Activated T-helper 17 cell treated with anti-CD3 and anti-CD28 coated beads, Interleukin-2, amount 50 U/mL, for 72 hours (primary cell): Measurements from ENCODE around the gene PRDM13. TPM values are rescaled to one million over a fixed set of nuclear protein-coding genes. Genes with fewer than 3 reads are reported as not detected.
"Not testable (repeated sequence)": the region's sequence is repeated elsewhere in the genome, so short reads cannot be mapped to it uniquely, and the experiment has no call there.

Source experiments
- ATAC-seq: fragments of 150-1000 bp; cut with Tn5 transposase; replicated peaks from 2 replicates; pipeline ENCODE4 v1.10.0; 2021; ENCODE audit warnings: mild to moderate bottlenecking, moderate library complexity
- H3K27ac Mint-ChIP-seq: one replicate; pipeline ENCODE4 v1.8.0; 2022; ENCODE audit warnings: mixed read lengths
- H3K27me3 Mint-ChIP-seq: one replicate; pipeline ENCODE4 v1.8.0; 2022; ENCODE audit warnings: mixed read lengths
- H3K36me3 Mint-ChIP-seq: one replicate; pipeline ENCODE4 v1.8.0; 2022; ENCODE audit warnings: low read depth, mild to moderate bottlenecking, mixed read lengths
- H3K4me1 Mint-ChIP-seq: one replicate; pipeline ENCODE4 v1.8.0; 2022; ENCODE audit warnings: mixed read lengths
- H3K4me3 Mint-ChIP-seq: one replicate; pipeline ENCODE4 v1.8.0; 2022; ENCODE audit warnings: mild to moderate bottlenecking, mixed read lengths
- H3K9me3 Mint-ChIP-seq: one replicate; pipeline ENCODE4 v1.8.0; 2022; ENCODE audit warnings: mixed read lengths
- total RNA-seq, 2 donors: library from RNA; stranded (reverse); gene quantifications; one replicate each; pipeline ENCODE4 v1.2.3, GENCODE V29; 2022

The PRDM13 gene
- total RNA-seq, 2 donors from 2014 or later, result not detected

DNA sequence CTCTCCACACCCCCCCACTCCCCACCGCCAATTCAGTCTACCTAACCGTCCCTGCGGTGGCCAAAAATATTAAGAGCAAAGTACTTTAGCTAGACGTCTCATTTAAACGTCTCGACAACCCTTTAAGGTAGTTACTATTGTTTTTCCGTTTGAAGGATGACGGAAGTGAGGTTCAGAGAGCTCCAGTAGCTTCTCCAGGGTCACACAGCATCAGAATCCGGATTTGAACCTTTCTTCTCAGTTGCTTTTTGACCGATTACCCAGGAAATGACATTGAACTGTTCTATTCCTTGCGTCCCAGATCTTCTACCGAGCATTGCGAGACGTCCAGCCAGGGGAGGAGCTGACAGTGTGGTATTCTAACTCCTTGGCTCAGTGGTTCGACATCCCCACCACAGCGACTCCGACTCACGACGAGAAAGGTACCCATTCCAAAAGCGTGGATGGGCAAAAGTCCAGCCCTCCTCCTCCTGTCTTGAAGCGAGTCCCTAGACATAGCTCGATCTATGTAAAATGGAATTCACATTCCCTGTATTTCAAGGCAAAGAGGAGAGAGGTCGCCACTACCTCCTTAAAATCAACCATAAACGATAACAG, 2.4 kb downstream of the PRDM13 start:
- Mint-ChIP-seq H3K27ac (no peak overlapping the region), H3K4me1 (peaks cover 15% of the 10 kb centered on the region), H3K27me3 (peaks cover 75% of the 10 kb centered on the region), H3K4me3 (no peak overlapping the region), H3K36me3 (peaks cover 10% of the 10 kb centered on the region), H3K9me3 (no peaks in the 10 kb centered on the region)
- no peak for ATAC-seq

DNA sequence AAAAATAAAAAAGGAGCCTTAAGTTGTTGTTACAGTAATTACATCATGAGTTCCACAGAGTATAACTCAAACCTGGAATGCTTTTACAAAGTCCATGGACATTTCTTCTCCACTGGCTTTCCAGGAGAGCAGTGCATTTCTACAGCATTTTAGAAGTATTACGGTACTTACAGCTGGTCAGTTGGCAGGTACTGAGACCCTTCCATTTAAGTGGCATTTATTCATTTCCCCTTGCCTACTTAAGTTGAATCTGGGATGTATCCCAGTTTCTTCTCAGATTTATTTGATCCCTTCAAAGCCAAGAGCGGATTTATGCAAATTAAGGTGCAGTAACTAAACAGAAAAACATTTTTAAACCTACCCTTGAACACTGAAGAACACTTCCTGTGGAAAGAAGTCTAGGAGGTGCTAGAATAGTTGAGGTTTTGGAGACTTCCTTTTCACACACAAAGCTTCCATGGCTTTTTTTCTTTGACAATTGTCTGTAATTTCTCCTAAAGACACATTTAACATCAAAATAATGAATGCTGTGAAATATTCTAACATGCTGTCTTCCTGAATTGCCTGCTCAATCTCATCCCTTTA, 3.4 kb downstream of the PRDM13 start:
- no peaks in the 10 kb centered on the region for H3K9me3 Mint-ChIP-seq
- ATAC-seq, result no peak
- H3K4me3 Mint-ChIP-seq, result peak overlapping the region; percentile 5

DNA sequence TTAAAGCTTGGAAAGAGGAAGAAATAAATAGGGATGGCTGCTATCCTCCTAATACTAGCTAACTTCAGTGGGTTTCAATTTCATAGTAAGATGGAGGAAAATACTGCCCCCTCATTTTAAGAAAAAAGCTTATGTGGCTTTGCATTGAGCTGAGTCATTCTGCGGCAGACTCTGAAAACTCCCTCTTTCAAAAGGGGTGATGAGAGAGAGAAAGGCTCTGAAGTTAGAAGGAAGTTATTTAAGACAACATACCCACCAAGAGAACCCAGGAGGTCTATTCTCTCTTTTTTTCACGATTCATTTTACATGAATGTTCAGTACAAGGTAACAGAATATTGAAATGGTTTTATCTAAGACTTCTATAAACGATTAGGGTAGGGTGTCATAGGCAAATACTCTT, 4.5 kb downstream of the PRDM13 start:
- peak; percentile 77 for ATAC-seq
- Mint-ChIP-seq H3K4me3 (peak overlapping the region; percentile 5), H3K27ac (no peak overlapping the region), H3K36me3 (no peaks in the 10 kb centered on the region), H3K9me3 (no peaks in the 10 kb centered on the region), H3K27me3 (peaks cover 64% of the 10 kb centered on the region), H3K4me1 (peaks cover 15% of the 10 kb centered on the region)

More for the DNA sequence above, 3.4 kb downstream of the PRDM13 start:
- peaks cover under 1% of the 10 kb centered on the region for H3K36me3 Mint-ChIP-seq
- H3K27me3 Mint-ChIP-seq, result peaks cover 71% of the 10 kb centered on the region
- peaks cover 15% of the 10 kb centered on the region for H3K4me1 Mint-ChIP-seq
- no peak overlapping the region for H3K27ac Mint-ChIP-seq

DNA sequence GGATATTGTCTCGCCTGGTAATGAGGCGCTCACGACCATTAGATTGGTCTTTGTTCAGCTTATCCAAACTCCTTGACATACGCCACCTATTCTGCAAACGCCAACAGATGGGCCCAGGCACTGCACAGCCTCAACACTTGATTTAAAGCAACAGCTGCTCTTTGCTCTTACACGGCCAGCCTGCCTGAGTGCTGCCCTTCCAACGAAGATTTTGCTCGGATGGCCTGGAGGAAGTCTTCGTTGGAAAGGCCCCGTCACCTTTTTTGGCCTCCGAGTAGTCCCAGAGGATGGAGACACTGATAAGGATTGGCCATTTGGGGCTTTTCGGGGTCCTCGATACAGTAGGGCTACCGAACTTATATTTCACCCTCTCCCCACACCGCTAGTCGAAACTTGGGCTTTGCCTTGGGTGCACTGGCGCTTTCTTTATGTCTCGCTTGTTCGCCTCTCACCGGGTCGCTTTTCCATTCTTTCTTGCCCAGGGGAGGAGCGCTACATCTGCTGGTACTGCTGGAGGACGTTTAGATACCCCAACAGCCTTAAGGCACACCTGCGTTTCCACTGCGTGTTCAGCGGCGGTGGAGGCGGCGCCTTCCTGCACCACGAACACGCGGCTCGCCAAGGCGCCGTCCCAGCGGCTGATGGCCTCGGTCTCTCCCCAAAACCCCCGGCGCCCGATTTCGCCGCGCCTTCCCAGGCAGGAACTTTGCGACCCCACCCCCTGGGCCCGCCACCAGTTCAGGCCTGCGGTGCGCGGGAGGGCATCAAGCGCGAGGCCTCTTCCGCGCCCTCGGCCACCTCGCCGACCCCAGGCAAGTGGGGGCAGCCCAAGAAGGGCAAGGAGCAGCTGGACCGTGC, 6.1 kb downstream of the PRDM13 start:
- Mint-ChIP-seq H3K9me3 (no peaks in the 10 kb centered on the region), H3K4me3 (no peak overlapping the region), H3K27ac (no peak overlapping the region), H3K4me1 (peaks cover 15% of the 10 kb centered on the region), H3K27me3 (peaks cover 69% of the 10 kb centered on the region), H3K36me3 (no peaks in the 10 kb centered on the region)
- no peak for ATAC-seq

DNA sequence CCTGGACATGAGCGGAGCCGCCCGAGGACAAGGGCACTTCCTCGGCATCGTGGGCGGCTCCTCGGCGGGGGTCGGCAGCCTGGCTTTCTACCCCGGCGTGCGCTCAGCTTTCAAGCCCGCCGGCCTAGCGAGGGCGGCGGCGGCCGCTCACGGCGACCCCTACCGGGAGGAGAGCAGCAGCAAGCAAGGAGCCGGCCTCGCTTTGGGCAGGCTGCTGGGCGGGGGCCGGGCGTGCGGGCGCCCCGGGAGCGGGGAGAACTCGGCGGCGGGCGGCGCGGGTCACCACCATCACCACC, 6.7 kb downstream of the PRDM13 start:
- H3K4me1 Mint-ChIP-seq, result peaks cover 15% of the 10 kb centered on the region
- no peak overlapping the region for H3K4me3 Mint-ChIP-seq
- no peaks in the 10 kb centered on the region for H3K36me3 Mint-ChIP-seq
- H3K9me3 Mint-ChIP-seq, result no peaks in the 10 kb centered on the region
- no peak overlapping the region for H3K27ac Mint-ChIP-seq
- ATAC-seq, result peak; percentile 54
- peaks cover 69% of the 10 kb centered on the region for H3K27me3 Mint-ChIP-seq

DNA sequence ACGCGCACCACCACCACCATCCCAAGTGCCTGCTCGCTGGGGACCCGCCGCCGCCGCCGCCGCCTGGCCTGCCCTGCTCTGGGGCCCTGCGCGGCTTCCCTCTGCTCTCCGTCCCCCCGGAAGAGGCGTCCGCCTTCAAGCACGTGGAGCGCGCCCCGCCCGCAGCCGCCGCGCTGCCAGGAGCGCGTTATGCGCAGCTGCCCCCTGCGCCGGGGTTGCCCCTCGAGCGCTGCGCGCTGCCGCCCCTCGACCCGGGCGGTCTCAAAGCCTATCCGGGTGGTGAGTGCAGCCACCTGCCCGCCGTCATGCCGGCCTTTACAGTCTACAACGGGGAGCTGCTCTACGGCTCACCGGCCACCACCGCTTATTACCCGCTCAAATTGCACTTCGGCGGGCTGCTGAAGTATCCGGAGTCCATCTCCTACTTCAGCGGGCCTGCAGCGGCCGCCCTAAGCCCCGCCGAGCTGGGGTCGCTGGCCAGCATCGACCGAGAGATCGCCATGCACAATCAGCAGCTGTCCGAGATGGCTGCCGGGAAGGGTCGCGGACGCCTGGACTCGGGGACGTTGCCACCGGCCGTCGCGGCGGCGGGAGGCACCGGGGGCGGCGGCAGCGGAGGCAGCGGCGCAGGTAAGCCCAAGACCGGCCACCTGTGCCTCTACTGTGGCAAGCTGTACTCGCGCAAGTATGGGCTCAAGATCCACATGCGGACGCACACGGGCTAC, 7.2 kb downstream of the PRDM13 start:
- Mint-ChIP-seq H3K4me1 (peaks cover 15% of the 10 kb centered on the region), H3K27me3 (peaks cover 66% of the 10 kb centered on the region), H3K4me3 (peak overlapping the region; percentile 59), H3K36me3 (no peaks in the 10 kb centered on the region), H3K9me3 (no peaks in the 10 kb centered on the region), H3K27ac (no peak overlapping the region)
- peak; percentile 69 for ATAC-seq

DNA sequence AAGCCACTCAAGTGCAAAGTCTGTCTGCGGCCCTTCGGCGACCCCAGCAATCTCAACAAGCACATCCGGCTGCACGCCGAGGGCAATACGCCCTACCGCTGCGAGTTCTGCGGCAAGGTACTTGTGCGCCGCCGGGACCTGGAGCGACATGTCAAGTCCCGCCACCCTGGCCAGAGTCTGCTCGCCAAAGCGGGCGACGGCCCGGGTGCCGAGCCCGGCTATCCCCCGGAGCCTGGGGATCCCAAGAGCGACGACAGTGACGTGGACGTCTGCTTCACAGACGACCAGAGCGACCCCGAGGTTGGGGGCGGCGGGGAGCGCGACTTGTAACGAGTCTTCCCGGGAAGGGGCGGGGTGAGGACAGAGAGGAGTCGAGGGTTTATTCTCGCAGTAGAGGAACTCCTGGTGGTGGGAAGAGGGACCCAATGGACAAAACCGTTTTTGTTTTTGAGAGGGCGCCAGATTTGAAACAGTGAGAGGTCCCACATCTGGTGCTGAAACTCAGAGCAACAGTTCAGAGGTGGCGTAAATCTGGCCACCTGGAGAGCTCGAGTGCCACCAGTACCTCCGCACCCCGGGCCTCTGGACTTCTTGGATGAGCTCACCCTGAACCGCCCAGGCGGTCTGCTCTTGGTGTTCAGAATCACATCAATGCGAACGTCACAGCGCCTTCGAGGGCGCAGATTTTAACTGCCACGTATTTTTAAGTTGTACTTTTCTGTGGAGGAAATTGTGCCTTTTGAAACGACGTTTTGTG, 8.0 kb downstream of the PRDM13 start:
- peaks cover 15% of the 10 kb centered on the region for H3K4me1 Mint-ChIP-seq
- no peak for ATAC-seq
- no peaks in the 10 kb centered on the region for H3K36me3 Mint-ChIP-seq
- no peak overlapping the region for H3K27ac Mint-ChIP-seq
- peaks cover 62% of the 10 kb centered on the region for H3K27me3 Mint-ChIP-seq
- H3K9me3 Mint-ChIP-seq, result no peaks in the 10 kb centered on the region
- peak overlapping the region; percentile 59 for H3K4me3 Mint-ChIP-seq

DNA sequence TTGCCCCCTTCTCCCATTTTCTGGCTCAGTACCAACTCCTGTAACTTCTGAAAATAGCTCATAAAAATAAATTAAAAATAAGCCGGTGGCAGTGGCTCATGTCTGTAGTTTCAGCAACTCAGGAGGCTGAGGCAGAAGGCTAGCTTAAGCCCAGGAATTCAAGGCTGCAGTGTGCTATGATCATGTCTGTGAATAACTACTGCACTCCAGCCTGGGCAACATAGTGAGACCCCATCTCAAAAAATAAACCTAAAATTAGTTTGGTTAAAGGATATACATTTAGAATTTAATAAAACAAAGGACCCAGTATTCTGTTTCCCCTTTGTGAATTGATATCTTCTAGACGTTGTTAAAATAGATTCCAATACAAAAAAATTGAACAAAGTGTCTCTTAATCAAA, 10.5 kb downstream of the PRDM13 start:
- Mint-ChIP-seq H3K4me3 (no peak overlapping the region), H3K36me3 (no peaks in the 10 kb centered on the region), H3K27ac (no peak overlapping the region)

DNA sequence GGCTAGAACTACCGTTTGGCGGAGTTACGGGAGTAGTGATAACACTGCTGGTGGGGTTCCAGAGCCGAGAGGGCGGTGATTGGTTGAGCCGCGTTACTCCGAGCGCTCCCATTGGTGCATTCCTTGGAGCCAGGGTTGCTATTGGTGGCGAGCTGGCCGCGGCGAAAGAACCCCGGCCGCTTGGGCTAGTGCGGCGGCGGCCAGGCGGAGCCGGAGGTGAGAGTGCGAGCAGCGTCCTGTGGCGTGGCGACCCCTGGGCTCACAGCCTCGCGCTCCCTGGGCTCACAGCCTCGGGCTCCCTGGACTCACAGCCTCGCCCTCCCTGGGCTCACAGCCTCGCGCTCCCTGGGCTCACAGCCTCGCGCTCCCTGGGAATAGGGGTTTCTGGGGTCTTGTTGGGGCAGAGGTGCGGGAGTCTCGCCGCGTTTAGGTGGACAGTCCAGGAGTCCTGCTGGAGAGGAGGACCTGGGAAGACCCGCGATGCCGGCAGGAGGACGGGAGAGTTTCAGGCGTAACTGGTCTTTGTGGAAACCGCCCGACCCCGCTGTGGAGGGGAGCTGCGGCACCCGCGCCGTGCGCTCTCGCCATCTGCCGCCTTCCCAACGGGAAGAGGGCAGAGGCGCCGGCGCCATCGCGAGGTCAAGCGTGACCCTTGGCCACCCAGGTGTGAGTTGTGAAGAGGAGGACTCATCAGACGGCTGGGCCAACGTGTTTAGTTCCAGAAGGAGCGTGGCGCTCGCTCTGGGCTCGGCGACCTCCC, 12.2 kb downstream of the PRDM13 start:
- Mint-ChIP-seq H3K27me3 (peaks cover 70% of the 10 kb centered on the region), H3K27ac (no peak overlapping the region), H3K4me1 (no peaks in the 10 kb centered on the region), H3K36me3 (no peaks in the 10 kb centered on the region), H3K9me3 (no peaks in the 10 kb centered on the region), H3K4me3 (no peak overlapping the region)
- ATAC-seq, result no peak

More for the DNA sequence above, 10.5 kb downstream of the PRDM13 start:
- ATAC-seq, result no peak
- H3K27me3 Mint-ChIP-seq, result peaks cover 61% of the 10 kb centered on the region
- H3K9me3 Mint-ChIP-seq, result no peaks in the 10 kb centered on the region
- H3K4me1 Mint-ChIP-seq, result no peaks in the 10 kb centered on the region

DNA sequence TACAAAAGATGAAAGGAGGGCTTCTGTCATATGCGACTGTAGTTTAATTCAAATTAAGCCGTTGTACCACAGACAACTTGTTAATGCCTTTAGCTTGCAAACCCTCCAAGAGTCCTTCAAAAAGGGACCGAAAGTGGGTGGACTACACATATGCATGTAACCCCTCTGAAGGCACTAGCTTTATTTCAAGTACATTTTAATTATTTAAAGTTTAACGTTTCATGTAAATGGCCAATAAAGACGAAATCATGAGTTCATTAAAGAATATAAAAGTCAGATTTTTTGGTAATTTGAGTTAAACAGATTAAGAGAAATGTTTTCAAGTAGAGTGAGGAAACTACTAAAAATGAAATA, 12.8 kb downstream of the PRDM13 start:
- Mint-ChIP-seq H3K36me3 (no peaks in the 10 kb centered on the region), H3K4me3 (no peak overlapping the region), H3K27ac (no peak overlapping the region), H3K27me3 (peaks cover 75% of the 10 kb centered on the region), H3K4me1 (no peaks in the 10 kb centered on the region), H3K9me3 (no peaks in the 10 kb centered on the region)
- ATAC-seq, result no peak

DNA sequence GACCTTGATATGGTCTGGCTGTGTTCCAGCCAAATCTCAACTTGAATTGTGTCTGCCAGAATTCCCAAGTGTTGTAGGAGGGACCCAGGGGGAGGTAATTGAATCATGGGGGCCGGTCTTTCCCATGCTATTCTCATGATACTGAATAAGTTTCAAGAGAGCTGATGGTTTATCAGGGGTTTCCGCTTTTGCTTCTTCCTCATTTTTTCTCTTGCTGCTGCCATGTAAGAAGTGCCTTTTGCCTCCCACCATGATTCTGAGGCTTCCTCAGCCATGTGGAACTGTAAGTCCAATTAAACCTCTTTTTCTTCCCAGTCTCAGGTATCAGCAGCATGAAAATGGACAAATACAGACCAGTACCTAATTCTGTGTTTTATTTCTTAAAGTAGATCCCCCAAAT, 15.4 kb downstream of the PRDM13 start:
- not testable (repeated sequence) for H3K36me3 Mint-ChIP-seq, H3K27ac Mint-ChIP-seq, ATAC-seq, H3K4me1 Mint-ChIP-seq, H3K4me3 Mint-ChIP-seq, H3K9me3 Mint-ChIP-seq
- H3K27me3 Mint-ChIP-seq, result peaks cover 69% of the 10 kb centered on the region

DNA sequence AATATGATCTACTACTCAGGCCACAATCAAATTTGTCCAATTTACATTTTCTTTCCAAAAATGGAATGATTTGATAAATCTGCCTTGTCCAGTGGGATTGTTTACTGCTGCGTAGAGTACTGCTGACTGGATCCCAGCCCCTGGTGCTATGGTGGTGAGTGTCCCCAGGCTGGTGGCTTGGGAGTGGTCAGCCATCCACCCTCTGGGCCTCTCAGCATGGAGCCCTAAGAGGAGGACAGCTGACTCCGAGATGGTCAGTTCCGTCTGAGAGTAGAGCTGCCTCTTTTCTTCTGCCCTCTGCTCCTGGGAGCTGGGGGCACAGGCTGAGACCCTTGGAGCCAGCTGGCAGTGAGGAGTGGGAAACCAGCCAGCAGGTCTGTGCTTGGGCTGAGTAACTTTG, 22.7 kb downstream of the PRDM13 start:
- H3K27ac Mint-ChIP-seq, result no peak overlapping the region
- peaks cover 29% of the 10 kb centered on the region for H3K27me3 Mint-ChIP-seq
- H3K4me3 Mint-ChIP-seq, result no peak overlapping the region
- H3K9me3 Mint-ChIP-seq, result no peaks in the 10 kb centered on the region
- ATAC-seq, result no peak
- H3K36me3 Mint-ChIP-seq, result no peaks in the 10 kb centered on the region
- H3K4me1 Mint-ChIP-seq, result no peaks in the 10 kb centered on the region

DNA sequence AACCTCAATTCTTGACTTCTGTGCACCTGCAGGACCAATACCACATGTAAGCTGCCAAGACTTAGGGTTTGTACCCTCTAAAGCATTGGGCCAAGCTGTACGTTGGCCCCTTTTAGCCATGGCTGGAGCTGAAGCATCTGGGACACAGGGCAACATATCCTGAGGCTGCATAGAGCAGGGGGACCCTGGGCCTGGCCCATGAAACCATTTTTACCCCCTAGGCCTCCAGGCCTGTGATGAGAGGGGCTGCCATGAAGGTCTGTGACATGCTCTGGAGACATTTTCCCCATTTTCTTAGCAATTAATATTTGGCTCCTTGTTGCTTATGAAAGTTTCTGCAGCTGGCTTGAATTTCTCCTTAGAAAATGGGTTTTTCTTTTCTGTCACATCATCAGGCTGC, 31.0 kb downstream of the PRDM13 start:
- ATAC-seq, result no peak
- Mint-ChIP-seq H3K36me3 (no peaks in the 10 kb centered on the region), H3K4me1 (peaks cover 4% of the 10 kb centered on the region), H3K9me3 (peaks cover 12% of the 10 kb centered on the region), H3K27ac (no peak overlapping the region), H3K4me3 (no peak overlapping the region), H3K27me3 (peaks cover 34% of the 10 kb centered on the region)

DNA sequence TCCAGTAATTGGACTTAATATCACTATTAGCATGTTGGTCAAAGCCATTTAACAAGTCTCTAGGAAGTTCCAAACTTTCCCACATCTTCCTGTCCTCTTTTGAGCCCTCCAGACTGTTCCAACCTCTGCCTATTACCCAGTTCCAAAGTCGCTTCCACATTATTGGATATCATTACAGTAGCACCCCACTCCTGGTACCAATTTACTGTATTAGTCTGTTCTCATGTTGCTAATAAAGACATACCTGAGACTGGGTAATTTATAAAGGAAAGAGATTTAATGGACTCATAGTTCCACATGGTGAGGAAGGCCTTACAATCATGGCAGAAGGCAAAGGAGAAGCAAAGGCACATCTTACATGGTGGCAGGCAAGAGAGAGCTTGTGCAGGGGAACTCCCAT, 31.7 kb downstream of the PRDM13 start:
- peaks cover 12% of the 10 kb centered on the region for H3K9me3 Mint-ChIP-seq
- not testable (repeated sequence) for H3K4me3 Mint-ChIP-seq, ATAC-seq, H3K36me3 Mint-ChIP-seq, H3K4me1 Mint-ChIP-seq, H3K27ac Mint-ChIP-seq
- peaks cover 29% of the 10 kb centered on the region for H3K27me3 Mint-ChIP-seq
